Measurements from ENCODE around the gene WDR72.
A peak's percentile ranks its signal among the peaks of the same experiment; 100 is the strongest.

Gene WDR72

GRCh38 chr15:53648934-53649333 lies 110.5 kb downstream of the WDR72 start:
- H3K4me1 ChIP-seq (ENCODE audit: control insufficient read depth, insufficient read depth, low read length) = peaks cover 4% of the 10 kb centered on the region; the same call in 1 of the 2 replicates
- no peaks in the 10 kb centered on the region for H3K36me3 ChIP-seq (ENCODE audit: control insufficient read depth, insufficient read depth, low read length)
- no peaks in the 10 kb centered on the region for H3K27me3 ChIP-seq (ENCODE audit: control insufficient read depth, insufficient read depth, low read length)
- H3K9ac ChIP-seq (ENCODE audit: low read length) = no peak overlapping the region
- no peak overlapping the region for H3K27ac ChIP-seq (ENCODE audit: low read depth, low read length)
- no peaks in the 10 kb centered on the region for H3K9me3 ChIP-seq (ENCODE audit: control insufficient read depth, insufficient read depth, low read depth, low read length)
- no peak overlapping the region for H3K4me3 ChIP-seq (ENCODE audit: low read depth, low read length)

- H3K36me3 ChIP-seq (ENCODE audit: control insufficient read depth, insufficient read depth, low read length) = no peaks in the 10 kb centered on the region
- H3K4me3 ChIP-seq (ENCODE audit: low read depth, low read length) = no peak overlapping the region
- peaks cover 4% of the 10 kb centered on the region; the same call in 1 of the 2 replicates for H3K4me1 ChIP-seq (ENCODE audit: control insufficient read depth, insufficient read depth, low read length)
- H3K27ac ChIP-seq (ENCODE audit: low read depth, low read length) = no peak overlapping the region
- no peak overlapping the region for H3K9ac ChIP-seq (ENCODE audit: low read length)
- H3K27me3 ChIP-seq (ENCODE audit: control insufficient read depth, insufficient read depth, low read length) = no peaks in the 10 kb centered on the region
- H3K9me3 ChIP-seq (ENCODE audit: control insufficient read depth, insufficient read depth, low read depth, low read length) = no peaks in the 10 kb centered on the region
Observed at GRCh38 chr15:53644660-53645059, 114.8 kb downstream of the WDR72 start.

- no peak overlapping the region for H3K4me3 ChIP-seq (ENCODE audit: low read depth, low read length)
- H3K36me3 ChIP-seq (ENCODE audit: control insufficient read depth, insufficient read depth, low read length) = no peaks in the 10 kb centered on the region
- H3K4me1 ChIP-seq (ENCODE audit: control insufficient read depth, insufficient read depth, low read length) = no peaks in the 10 kb centered on the region
- H3K27me3 ChIP-seq (ENCODE audit: control insufficient read depth, insufficient read depth, low read length) = no peaks in the 10 kb centered on the region
- H3K9ac ChIP-seq (ENCODE audit: low read length) = no peak overlapping the region
- peaks cover 25% of the 10 kb centered on the region for H3K9me3 ChIP-seq (ENCODE audit: control insufficient read depth, insufficient read depth, low read depth, low read length)
- H3K27ac ChIP-seq (ENCODE audit: low read depth, low read length) = no peak overlapping the region
Observed at GRCh38 chr15:53634517-53635106, 124.9 kb downstream of the WDR72 start.

- H3K9me3 ChIP-seq (ENCODE audit: control insufficient read depth, insufficient read depth, low read depth, low read length) = peaks cover 15% of the 10 kb centered on the region
- no peak overlapping the region for H3K27ac ChIP-seq (ENCODE audit: low read depth, low read length)
- no peak overlapping the region for H3K9ac ChIP-seq (ENCODE audit: low read length)
- no peaks in the 10 kb centered on the region for H3K27me3 ChIP-seq (ENCODE audit: control insufficient read depth, insufficient read depth, low read length)
- no peaks in the 10 kb centered on the region for H3K36me3 ChIP-seq (ENCODE audit: control insufficient read depth, insufficient read depth, low read length)
- H3K4me3 ChIP-seq (ENCODE audit: low read depth, low read length) = no peak overlapping the region
- peaks cover 19% of the 10 kb centered on the region for H3K4me1 ChIP-seq (ENCODE audit: control insufficient read depth, insufficient read depth, low read length)
Observed at GRCh38 chr15:53627279-53627678, 132.2 kb downstream of the WDR72 start.

GRCh38 chr15:53625962-53626845 lies 133.3 kb downstream of the WDR72 start:
- H3K4me1 ChIP-seq (ENCODE audit: control insufficient read depth, insufficient read depth, low read length) = peaks cover 19% of the 10 kb centered on the region
- peak overlapping the region; percentile 78 for H3K27ac ChIP-seq (ENCODE audit: low read depth, low read length)
- peak overlapping the region; percentile 5 for H3K9ac ChIP-seq (ENCODE audit: low read length)
- no peak overlapping the region for H3K4me3 ChIP-seq (ENCODE audit: low read depth, low read length)
- no peaks in the 10 kb centered on the region for H3K36me3 ChIP-seq (ENCODE audit: control insufficient read depth, insufficient read depth, low read length)
- peaks cover 4% of the 10 kb centered on the region for H3K9me3 ChIP-seq (ENCODE audit: control insufficient read depth, insufficient read depth, low read depth, low read length)
- H3K27me3 ChIP-seq (ENCODE audit: control insufficient read depth, insufficient read depth, low read length) = no peaks in the 10 kb centered on the region

GRCh38 chr15:53625260-53625659 lies 134.2 kb downstream of the WDR72 start:
- peak overlapping the region; percentile 78 for H3K27ac ChIP-seq (ENCODE audit: low read depth, low read length)
- H3K4me3 ChIP-seq (ENCODE audit: low read depth, low read length) = no peak overlapping the region
- no peaks in the 10 kb centered on the region for H3K27me3 ChIP-seq (ENCODE audit: control insufficient read depth, insufficient read depth, low read length)
- H3K36me3 ChIP-seq (ENCODE audit: control insufficient read depth, insufficient read depth, low read length) = no peaks in the 10 kb centered on the region
- H3K9me3 ChIP-seq (ENCODE audit: control insufficient read depth, insufficient read depth, low read depth, low read length) = no peaks in the 10 kb centered on the region
- peaks cover 19% of the 10 kb centered on the region for H3K4me1 ChIP-seq (ENCODE audit: control insufficient read depth, insufficient read depth, low read length)
- H3K9ac ChIP-seq (ENCODE audit: low read length) = no peak overlapping the region

GRCh38 chr15:53618461-53618860 lies 141.0 kb downstream of the WDR72 start:
- H3K4me1 ChIP-seq (ENCODE audit: control insufficient read depth, insufficient read depth, low read length) = peaks cover 6% of the 10 kb centered on the region; the same call in 1 of the 2 replicates
- no peak overlapping the region for H3K4me3 ChIP-seq (ENCODE audit: low read depth, low read length)
- H3K9me3 ChIP-seq (ENCODE audit: control insufficient read depth, insufficient read depth, low read depth, low read length) = no peaks in the 10 kb centered on the region
- H3K27me3 ChIP-seq (ENCODE audit: control insufficient read depth, insufficient read depth, low read length) = no peaks in the 10 kb centered on the region
- H3K27ac ChIP-seq (ENCODE audit: low read depth, low read length) = no peak overlapping the region
- H3K9ac ChIP-seq (ENCODE audit: low read length) = no peak overlapping the region
- no peaks in the 10 kb centered on the region for H3K36me3 ChIP-seq (ENCODE audit: control insufficient read depth, insufficient read depth, low read length)

- Histone ChIP-seq H3K27ac (ENCODE audit: low read depth, low read length) (peak overlapping the region; percentile 75; the same call in 1 of the 2 replicates), H3K36me3 (ENCODE audit: control insufficient read depth, insufficient read depth, low read length) (no peaks in the 10 kb centered on the region)
Observed at GRCh38 chr15:53611145-53611920, 148.1 kb downstream of the WDR72 start.

GRCh38 chr15:53591041-53591440 lies 168.4 kb downstream of the WDR72 start:
- no peak overlapping the region for H3K27ac ChIP-seq (ENCODE audit: low read depth, low read length)
- peaks cover 11% of the 10 kb centered on the region for H3K4me1 ChIP-seq (ENCODE audit: control insufficient read depth, insufficient read depth, low read length)
- no peak overlapping the region for H3K9ac ChIP-seq (ENCODE audit: low read length)
- no peaks in the 10 kb centered on the region for H3K27me3 ChIP-seq (ENCODE audit: control insufficient read depth, insufficient read depth, low read length)
- no peak overlapping the region for H3K4me3 ChIP-seq (ENCODE audit: low read depth, low read length)
- no peaks in the 10 kb centered on the region for H3K36me3 ChIP-seq (ENCODE audit: control insufficient read depth, insufficient read depth, low read length)
- H3K9me3 ChIP-seq (ENCODE audit: control insufficient read depth, insufficient read depth, low read depth, low read length) = no peaks in the 10 kb centered on the region

More at GRCh38 chr15:53611145-53611920, 148.1 kb downstream of the WDR72 start:
- Histone ChIP-seq H3K4me3 (ENCODE audit: low read depth, low read length) (no peak overlapping the region), H3K4me1 (ENCODE audit: control insufficient read depth, insufficient read depth, low read length) (peaks cover 13% of the 10 kb centered on the region), H3K27me3 (ENCODE audit: control insufficient read depth, insufficient read depth, low read length) (no peaks in the 10 kb centered on the region), H3K9me3 (ENCODE audit: control insufficient read depth, insufficient read depth, low read depth, low read length) (no peaks in the 10 kb centered on the region), H3K9ac (ENCODE audit: low read length) (no peak overlapping the region)

- no peak overlapping the region for H3K4me3 ChIP-seq (ENCODE audit: low read depth, low read length)
- no peak overlapping the region for H3K27ac ChIP-seq (ENCODE audit: low read depth, low read length)
- no peaks in the 10 kb centered on the region for H3K27me3 ChIP-seq (ENCODE audit: control insufficient read depth, insufficient read depth, low read length)
- no peaks in the 10 kb centered on the region for H3K36me3 ChIP-seq (ENCODE audit: control insufficient read depth, insufficient read depth, low read length)
- H3K9ac ChIP-seq (ENCODE audit: low read length) = no peak overlapping the region
- no peaks in the 10 kb centered on the region for H3K9me3 ChIP-seq (ENCODE audit: control insufficient read depth, insufficient read depth, low read depth, low read length)
- H3K4me1 ChIP-seq (ENCODE audit: control insufficient read depth, insufficient read depth, low read length) = peaks cover 11% of the 10 kb centered on the region
Observed at GRCh38 chr15:53590380-53590779, 169.1 kb downstream of the WDR72 start.

Measured in HUES6 (cell line).